IPS DF 19.7 (cell line): ENCODE results near the gene FAM43A.

ENCODE experiments used
- DNase-seq: peaks from one replicate; pipeline ENCODE4 v3.0.0-alpha.2; 2013; ENCODE audit warnings: low read depth, low spot score

FAM43A gene

DNA sequence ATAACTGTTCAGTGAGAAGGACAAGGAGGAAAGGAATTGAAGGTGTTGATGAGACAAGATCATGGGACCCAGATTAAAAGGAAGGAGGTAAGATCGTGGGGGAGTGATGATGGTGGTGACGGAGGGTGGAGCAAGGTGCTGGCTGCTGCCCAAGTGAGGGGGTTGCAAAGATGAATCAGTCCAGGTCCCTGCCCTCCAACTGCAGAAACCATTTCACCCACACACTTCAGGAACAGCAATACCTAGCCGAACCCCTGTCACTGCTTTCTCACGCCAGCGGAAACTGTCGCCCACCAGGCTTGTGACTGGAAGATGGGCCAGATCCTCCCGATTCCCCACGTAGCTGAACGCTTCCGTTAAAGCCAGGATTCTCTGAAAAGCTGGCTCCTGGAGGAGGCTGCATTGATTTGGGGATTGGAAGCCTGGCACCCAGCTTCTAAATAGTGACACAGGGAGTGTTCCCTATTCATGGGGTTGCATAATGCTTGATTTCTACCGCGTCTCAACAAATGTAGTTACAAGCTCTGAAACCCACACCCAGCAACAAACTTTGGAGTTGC is 10.5 kb upstream of the FAM43A start:
- DNase-seq: no peak

DNA sequence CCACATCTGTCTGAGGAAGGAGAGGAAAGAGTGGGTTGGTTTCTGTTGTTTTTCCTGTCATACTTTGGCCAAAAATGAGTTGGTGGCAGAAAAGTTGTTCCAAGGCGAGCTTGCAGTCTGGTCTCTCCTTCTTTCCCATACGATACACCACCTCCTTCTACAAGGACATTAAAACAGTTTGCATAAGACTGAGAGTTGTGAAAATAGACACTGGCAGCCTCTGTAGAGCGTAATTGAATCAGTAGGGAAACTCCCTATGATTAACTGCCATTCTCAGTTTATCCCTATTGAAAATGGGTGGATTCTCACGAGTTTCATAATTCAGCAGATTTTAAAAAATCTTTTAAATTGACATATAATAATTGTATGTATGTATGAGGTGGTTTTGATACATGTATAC is 10.0 kb upstream of the FAM43A start:
- no peak for DNase-seq

DNA sequence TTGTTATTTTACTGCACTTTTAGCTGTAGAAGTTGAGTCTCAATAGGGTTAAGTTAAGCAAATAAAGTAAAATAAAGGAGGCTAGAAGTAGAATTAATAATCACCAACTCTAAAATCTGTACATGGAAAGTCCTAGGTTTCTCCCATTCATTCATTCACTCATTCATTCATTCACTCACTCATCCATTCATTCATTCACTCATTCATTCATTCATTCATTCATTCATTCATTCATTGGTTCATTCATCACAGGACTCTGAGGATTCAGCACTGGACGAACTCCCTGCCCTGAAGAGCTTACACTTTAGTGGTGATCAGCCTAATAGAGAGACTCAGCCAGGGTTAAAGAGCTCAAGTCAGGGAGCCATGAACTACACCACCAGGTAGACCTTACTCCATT is 9.2 kb upstream of the FAM43A start:
- no peak for DNase-seq

DNA sequence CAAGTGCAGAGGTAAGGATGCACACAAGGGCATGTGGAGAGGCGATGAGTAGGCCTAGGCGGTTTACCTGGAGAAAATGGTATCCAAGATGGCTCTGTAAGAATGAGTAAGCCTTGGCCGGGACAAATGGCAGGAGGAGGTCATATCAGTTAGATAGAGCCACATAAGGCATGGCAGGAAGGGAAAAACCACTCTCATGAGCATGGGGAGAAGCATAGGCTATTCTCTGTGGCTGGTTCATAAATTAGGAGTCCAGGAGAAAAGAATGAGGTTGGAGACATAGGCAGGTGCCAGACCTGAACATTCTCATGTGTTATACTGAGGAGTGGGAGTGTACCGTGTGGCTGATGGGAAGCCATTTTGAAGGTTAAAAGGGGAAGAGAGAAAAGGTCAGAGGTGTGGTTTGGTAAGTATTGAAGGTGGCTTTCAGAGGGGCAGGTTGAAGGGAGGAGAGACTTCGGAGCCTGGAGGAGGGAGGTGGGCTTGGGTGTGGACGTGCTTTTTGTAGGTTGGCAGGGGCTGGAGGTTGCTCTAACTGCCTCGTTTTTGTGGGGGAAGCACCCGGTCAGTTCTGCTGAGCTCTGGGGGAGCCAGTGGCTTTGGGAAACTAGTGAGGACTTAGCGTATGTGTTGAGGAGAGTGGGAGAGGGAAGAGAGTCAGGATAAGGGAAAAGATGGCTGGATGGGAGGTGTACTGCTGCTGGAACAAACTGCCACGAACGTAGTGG is 4.6 kb upstream of the FAM43A start:
- no peak for DNase-seq

DNA sequence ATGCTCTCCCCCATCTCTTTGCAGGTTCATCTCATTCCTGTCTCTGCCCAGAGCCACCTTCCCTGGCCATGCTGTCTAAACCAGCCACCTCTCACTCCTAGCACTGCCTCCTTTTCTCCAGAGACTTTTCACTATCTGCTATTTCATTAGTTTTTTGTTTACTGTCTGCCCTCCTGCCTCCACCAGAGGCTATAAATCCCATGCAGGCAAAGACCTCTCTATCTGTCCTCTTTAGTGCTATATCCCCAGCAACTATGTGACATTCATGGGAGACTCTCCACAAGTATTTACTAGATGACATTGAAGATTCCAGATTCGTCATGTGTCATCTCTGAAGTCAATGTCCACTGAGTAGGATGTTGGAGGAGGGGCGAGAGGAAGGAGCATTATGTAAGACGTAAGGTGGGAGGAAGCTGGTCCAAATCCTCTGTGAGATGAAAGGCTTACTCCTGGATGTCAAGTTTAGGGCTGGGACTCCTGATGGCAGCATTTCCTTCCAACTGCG is 3.4 kb upstream of the FAM43A start:
- DNase-seq: no peak

DNA sequence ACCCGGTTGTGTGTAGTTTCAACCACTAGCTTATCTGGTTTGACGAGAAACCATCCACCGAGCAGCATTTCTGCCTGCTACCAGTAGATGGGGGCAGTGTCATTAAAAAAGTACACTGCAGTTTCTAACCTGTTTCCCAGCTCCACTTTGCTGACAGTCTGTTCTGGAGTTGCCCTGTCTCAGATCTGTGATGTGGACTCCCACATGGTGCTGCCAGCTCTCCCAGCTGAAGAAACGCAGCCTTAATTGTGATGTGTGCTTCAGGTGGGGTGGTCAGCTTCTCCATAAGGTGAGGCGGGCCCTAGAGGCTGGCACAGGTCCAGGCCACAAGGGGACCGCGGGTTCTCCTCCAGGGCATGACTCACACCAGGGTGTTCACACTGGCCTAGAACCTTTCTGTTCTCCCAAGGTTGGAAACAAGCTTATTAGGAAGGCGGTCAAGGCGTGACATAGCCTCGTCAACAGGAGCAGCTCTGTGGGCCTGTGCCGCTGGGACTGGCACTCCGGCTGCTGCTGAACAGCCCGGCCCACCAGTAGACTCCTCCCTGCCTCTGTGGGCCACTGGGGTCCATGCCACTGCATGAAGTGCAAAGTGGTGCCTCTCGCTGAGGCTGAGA is 2.9 kb upstream of the FAM43A start:
- no peak for DNase-seq

DNA sequence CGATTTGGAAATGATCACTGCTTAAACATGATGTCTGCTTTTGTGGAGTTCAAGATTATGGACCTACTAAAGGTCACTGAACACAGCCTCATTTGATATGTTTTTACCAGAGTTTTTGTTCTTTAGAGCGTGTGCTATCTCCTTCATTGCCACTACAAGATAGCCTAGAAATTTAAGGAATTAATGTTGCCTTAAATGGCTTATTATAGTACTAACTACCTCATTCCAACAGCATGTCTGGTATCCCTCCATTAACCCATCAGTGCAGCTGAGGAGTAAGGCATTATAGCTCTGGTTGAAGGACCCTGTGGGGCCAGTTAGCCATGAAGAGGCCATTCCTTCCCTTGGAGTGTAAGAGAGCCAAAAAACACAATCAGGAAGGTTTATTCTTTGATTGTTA is 2.3 kb upstream of the FAM43A start:
- DNase-seq: no peak

DNA sequence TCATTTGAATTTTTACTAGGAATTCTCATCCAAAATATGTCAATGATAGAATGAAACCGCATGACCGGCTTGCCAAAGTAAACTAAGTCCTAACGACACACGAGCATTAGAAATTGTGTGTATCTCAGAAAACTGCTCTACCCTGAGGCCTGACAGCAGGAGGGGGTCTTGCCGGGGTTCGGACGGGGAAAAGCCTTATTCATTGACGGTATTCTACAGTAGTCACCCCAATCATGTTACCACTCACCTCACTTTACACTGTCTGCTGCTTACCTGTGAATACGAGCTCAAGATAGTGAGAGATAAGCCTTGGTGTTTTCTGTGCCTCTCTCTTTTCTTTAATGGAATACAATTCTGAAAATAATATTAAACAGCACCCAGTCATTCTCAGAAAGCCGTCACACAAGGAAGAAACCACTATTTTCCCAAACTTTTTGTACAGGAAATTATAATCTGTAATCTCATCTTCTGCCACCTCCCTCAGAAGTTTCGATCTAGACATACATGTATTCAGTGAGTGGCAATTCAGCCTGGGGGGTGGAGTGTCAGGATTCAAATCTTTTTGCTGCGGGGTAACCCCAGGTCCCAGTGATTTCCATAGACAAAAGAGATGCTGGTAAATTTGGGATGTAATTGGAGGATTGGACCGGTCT is 492 bp upstream of the FAM43A start:
- no peak for DNase-seq

DNA sequence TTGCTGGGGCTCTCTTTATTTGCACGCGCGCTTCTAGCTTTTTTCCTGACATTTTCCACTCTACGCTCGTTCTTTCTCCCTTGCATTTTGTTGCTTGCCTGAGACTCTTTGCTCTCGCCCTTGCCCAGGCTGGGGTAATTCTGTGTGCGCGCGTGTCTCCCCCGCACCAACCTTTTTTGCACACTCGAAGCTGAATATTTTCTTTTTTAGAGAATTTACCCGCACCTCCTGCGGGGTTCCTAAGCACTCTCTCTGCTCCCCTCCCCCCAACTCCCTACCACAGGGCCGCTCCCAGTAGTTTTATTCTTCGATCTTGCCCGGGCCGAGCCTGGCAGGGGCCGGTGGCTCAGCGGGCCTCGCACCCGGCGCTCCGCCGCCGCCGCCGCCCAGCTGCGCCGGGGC is 732 bp downstream of the FAM43A start:
- DNase-seq: no peak

DNA sequence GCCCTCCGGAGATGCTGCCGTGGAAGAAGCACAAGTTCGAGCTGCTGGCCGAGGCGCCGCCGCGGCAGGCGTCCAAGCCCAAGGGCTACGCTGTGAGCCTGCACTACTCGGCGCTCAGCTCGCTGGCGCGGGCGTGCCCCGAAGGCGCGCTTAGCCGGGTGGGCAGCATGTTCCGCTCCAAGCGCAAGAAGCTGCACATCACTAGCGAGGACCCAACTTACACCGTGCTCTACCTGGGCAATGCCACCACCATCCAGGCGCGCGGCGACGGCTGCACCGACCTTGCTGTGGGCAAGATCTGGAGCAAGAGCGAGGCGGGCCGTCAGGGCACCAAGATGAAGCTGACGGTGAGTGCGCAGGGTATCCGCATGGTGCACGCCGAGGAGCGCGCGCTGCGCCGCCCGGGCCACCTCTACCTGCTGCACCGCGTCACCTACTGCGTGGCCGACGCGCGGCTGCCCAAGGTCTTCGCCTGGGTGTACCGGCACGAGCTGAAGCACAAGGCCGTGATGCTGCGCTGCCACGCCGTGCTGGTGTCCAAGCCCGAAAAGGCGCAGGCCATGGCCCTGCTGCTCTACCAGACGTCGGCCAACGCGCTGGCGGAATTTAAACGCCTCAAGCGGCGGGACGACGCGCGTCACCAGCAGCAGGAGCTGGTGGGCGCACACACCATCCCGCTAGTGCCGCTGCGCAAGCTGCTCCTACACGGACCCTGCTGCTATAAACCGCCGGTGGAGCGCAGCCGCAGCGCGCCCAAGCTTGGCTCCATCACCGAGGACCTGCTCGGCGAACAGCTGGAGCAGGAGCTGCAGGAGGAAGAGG is 1.3 kb downstream of the FAM43A start:
- DNase-seq: no peak

DNA sequence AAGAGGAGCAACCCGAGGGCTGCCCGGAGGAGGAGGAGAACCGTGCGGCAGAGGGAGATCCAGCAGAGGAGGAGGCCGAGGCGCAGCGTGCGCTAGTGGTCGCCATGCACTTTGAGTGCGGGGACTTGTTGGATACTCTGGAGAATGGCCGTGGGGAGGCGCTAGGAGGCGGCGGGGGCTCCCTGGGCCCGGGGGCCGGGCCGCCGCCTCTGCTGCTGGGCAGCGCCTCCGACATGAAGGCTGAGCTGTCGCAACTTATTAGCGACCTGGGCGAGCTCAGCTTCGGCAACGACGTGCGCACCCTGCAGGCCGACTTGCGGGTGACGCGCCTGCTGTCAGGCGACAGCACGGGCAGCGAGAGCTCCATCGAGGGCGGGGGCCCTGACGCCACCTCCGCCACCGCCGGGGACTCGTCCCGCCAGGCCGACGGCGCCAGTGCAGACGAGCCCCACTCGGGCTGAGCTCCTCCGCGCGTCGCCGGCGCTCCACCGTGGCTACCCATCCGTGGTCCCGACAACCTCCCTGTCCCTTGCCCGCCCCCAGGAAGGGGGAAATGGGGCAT is 2.0 kb downstream of the FAM43A start:
- no peak for DNase-seq

DNA sequence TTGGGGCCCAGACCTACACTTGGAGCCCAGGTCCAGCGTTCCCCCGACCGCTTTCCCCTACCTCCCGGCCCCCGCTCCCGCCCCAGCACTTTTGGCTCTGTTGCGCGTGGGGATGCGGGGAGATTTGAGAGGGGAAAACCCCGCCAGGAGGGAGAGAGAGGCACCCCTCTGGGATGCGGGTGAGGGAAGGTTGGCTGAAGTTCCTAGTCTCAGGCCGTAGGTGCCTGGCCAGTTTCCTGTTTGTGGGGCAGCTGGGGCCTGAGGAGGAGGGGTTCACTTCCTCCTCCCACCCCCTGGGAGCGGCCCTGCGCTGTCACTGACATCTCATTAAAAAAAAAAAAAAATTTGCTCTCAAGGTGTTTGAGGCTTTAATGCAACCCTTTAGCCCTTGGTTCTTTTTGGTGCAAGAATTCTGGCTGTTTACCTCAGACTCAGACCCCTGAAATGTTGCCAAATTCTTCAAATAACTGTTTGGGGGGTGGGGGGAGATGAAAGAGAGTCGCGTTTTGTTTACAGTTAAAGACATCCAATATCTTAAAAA is 2.6 kb downstream of the FAM43A start:
- no peak for DNase-seq

DNA sequence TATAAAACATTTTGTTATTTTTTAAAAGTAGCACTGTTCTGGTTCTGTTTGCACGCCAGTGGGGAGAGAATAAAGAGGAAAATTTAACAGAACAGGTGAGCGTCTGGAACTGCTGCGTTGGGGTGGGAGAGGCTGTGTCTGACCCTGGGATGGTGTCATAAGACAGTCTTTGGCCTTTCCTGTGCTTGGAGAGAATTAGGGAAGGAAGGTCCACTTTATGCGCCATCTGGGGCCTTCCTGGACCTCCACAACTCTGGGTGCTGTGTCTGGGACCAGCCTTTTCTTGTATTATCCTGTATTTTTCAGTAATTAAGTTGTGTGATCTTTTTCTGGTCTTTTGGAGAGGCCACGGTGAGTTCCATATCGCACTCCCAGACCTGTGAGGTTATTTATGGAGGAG is 3.3 kb downstream of the FAM43A start:
- no peak for DNase-seq

DNA sequence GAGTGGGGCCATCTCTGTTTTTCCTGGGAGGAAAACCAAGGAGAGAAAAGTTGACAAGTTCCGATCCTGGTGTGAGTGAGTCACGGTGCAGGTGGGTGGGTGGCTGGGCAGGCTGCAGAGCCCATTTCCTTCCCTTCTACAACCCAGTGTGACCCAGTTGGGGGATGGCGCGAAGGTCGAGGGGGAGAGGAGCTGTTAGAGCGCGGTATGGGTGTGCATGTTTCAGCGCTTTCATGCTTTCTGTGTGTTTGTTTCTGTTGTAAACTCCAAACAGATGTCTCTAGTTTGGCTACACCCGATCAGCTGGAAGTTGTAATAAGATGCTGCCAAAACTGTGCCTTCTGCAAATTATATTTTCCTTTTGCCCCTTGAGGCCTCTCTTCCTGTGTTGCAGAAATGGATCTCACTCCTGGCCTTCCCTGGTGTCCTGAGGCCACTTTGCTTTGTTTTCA is 3.8 kb downstream of the FAM43A start:
- no peak for DNase-seq

DNA sequence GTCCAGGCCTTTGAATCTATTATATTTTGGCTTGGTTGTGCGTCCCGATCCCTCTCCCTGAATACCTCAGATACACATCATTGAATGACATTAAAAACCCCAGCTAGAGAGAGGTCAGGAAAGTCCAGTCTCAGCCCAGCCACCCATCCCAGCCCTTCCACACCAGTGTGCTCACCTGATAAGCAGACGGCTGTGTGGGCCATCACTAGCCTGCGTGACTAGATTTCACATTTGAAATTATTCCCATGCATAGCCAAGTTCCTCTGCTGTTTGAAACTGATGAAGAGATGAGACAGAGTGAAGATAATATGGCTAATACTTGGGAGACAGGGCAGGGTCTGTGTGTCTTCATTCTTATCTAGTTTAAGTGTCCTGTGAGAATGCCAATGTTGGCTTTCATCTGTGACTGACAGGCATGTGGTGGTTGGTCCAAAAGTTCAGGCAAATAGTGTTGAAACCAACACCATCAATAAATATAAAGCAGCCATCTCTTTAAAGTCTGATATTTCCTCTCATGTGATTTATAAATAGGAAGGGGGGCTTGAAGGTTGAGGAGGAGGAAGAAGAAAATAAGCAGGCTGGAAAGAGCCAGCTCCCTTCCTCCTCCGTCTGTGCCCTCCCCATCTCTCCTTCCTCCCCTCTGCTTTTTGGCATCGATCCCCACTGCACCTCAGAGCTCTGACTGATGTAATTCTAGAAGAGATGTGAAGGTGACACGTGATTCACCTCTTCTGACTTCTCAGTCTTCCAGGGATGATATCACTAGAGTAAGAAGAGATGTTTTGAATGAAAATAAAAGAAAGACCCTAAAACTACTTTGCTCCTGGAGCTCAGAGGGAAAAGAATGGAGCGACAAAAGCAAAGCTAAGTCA is 5.1 kb downstream of the FAM43A start:
- DNase-seq: no peak

DNA sequence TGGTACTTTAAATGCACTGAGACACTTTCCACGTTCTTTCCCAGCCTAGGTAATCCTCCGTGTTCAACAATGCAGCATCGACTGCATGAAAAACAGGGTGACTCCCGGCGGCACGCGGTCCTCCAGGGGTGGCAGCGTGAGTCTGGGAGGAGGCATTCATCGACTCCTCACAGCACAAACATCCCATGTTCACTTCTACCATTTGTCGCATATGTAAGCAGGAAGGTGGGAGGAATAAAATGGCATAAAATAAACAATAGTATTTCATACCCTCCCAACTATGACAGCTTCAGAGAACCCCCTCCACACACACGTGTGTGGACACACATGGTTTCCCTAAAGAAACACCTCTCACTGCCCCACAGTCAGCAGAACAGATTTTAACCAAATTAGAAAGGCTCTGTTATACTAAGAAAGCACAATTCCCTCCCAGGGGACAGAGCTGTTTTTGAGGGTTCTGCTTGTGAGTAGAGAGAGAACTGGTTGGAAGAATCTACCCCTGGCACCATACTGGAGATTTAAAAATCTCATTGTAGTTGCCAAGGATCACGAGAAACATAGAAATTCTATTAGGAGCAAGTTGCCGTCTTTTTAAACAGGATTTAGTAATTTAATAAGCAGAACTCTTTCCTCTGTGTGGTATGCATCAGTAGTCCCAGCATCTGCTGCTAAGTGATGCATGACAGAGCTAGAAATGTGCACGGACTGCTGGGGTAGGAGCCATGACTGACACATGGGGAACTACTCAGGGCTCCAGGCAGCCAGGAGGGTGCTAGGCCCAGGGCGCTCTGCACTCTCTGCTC is 6.0 kb downstream of the FAM43A start:
- no peak for DNase-seq

DNA sequence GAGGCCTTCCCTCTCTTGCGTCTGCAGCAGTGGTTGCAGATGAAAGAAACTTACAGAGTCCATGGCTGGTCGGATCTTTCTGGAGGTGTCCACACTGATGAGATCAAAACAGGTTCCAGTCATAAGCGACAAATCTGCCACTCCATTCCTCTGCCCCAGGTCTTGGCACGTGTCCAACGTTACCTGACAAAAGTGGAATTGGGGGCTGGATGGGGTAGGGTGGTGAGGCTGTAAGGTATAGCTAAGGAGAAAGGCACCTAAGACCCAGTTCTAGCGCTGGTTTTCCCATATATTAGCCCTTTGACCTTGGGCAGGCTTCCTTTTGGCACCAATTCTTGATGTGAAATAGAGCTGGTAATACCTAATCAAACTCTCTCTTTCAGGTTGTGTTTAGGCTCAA is 11.0 kb downstream of the FAM43A start:
- no peak for DNase-seq

DNA sequence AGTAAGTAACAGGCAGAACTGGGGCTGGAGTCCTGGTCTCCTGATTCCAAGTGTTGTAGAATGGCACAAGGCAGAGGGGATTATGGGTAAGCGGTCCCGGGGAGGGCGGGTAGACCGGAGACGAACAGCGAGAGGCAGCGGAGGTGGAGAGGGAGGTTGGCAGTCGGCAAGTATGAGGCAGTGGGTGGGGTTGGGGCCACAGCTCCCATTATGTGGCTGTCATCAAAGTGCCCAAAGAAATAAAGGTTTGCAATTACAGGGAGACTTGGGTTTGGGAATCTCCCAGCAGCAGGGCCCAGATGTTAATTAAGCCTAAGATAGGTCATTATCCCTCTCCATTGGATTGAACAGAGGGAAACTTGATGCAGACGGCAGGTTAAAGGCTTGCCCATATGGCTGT is 16.9 kb downstream of the FAM43A start:
- DNase-seq: no peak

DNA sequence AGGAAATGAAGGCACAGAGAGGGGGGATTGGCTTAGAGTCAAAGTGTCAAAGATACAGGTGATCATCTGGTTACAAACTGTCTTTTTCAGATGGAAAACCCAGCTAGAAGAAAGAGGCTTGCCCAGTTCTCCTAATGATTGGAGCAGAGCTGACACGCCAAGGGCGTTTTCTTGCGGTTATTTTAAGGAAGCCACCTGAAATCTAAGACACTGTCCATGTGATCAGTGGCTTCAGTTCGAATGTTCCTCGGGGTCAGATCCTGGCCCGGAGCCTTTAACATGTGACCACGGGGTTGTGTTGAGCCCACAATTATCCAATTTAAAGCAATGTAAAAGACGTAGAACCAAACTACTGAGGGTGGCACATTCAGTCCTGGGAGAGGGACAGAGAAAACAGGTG is 19.5 kb downstream of the FAM43A start:
- no peak for DNase-seq
